Right lobe of liver (tissue), 4 donors: Measurements from ENCODE around the gene FBXW10B.

Experiments used
- CTCF ChIP-seq, 4 donors: fragments of 200-600 bp in 3 of 4; fragments of 450-650 bp in 1 of 4; IDR thresholded peaks; one replicate each; pipeline versions ENCODE4 v1.5.1 to v1.8.0; 2016 to 2022; ENCODE audit warnings: antibody characterized with exemption in 4 of 4, mild to moderate bottlenecking in 2 of 4
- POLR2A ChIP-seq: fragments of 450-650 bp; IDR thresholded peaks from one replicate; pipeline ENCODE4 v1.6.1; 2017; ENCODE audit warnings: antibody characterized with exemption, mild to moderate bottlenecking
- donor health status: DM: no; HTN: no; CAD: no.
- donor health status: DM: no; HTN: no; CAD: no.
- donor health status: DM: no; HTN: yes; CAD: no.

- TF ChIP-seq CTCF (IDR thresholded peaks at IDR 0.05) (no peak), POLR2A (no peak)
Observed at GRCh38 chr17:15648386-15648785, 28.9 kb upstream of the FBXW10B start.
